GM13976 (cell line): ENCODE measurements around the gene HPRT1.
A peak's percentile ranks its signal among the peaks of the same experiment; 100 is the strongest.

ENCODE experiments used
- DNase-seq: peaks from one replicate; pipeline ENCODE4 v3.0.0; 2012; ENCODE audit warnings: low spot score
- CTCF ChIP-seq: IDR thresholded peaks from 2 replicates; pipeline ENCODE4 v1.5.1; 2012; ENCODE audit warnings: borderline replicate concordance, mild to moderate bottlenecking; ENCODE audit not compliant: insufficient read depth; ENCODE audit errors: extremely low read depth, missing control alignments, control extremely low read depth
- in situ Hi-C: fragments of 300-500 bp; cut with MboI; formaldehyde crosslinking; loops from one replicate; pipeline ENCODE4 v1.12.0; 2022; ENCODE audit warnings: low sequenced_read_pairs, mixed read lengths, inconsistent platforms; ENCODE audit not compliant: unreplicated experiment

The HPRT1 gene, protein sequence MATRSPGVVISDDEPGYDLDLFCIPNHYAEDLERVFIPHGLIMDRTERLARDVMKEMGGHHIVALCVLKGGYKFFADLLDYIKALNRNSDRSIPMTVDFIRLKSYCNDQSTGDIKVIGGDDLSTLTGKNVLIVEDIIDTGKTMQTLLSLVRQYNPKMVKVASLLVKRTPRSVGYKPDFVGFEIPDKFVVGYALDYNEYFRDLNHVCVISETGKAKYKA

DNA sequence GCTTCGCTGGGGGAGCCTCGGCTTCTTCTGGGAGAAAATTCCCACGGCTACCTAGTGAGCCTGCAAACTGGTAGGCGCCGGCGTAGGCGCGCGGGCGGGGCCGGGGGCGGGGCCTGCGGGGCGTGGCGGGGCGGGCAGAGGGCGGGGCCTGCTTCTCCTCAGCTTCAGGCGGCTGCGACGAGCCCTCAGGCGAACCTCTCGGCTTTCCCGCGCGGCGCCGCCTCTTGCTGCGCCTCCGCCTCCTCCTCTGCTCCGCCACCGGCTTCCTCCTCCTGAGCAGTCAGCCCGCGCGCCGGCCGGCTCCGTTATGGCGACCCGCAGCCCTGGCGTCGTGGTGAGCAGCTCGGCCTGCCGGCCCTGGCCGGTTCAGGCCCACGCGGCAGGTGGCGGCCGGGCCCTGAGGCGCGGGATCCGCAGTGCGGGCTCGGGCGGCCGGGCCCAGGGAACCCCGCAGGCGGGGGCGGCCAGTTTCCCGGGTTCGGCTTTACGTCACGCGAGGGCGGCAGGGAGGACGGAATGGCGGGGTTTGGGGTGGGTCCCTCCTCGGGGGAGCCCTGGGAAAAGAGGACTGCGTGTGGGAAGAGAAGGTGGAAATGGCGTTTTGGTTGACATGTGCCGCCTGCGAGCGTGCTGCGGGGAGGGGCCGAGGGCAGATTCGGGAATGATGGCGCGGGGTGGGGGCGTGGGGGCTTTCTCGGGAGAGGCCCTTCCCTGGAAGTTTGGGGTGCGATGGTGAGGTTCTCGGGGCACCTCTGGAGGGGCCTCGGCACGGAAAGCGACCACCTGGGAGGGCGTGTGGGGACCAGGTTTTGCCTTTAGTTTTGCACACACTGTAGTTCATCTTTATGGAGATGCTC is at the start of gene HPRT1:
Gene HPRT1, plus strand, starts transcription at position 161 of the 857 bp plus-strand sequence. Its CDS starts 147 bp downstream, at position 308.
- TF ChIP-seq CTCF = no peak
- peak; percentile 85 for DNase-seq
- in situ Hi-C loops = no loop called here

DNA sequence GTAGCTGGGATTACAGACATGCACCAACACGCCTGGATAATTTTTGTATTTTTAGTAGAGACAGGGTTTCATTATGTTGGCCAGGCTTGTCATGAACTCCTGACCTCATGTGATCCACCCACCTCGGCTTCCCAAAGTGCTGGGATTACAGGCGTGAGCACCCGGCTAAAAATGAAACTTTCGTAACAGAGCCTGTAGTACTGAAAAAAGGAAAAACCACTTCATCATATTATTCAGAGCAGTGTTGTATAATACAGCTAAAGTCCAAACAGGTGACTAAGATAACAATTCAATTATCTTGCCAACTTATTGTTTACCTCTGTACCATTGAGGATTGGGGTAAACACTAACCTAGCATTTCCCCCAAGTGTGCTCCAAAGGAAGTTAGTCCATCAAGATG is 43.9 kb upstream of the HPRT1 start:
- no peak for DNase-seq
- in situ Hi-C loops = no loop called here

GRCh38 chrX:134418317-134419113 is 41.5 kb upstream of the HPRT1 start:
- in situ Hi-C loops = no loop called here
- no peak for TF ChIP-seq CTCF
- DNase-seq = no peak

More for the DNA sequence above, 43.9 kb upstream of the HPRT1 start:
- no peak for TF ChIP-seq CTCF

GRCh38 chrX:134419784-134420183 is 40.2 kb upstream of the HPRT1 start:
- DNase-seq = no peak
- in situ Hi-C loops = no loop called here
- TF ChIP-seq CTCF = no peak

GRCh38 chrX:134423606-134424005 is 36.4 kb upstream of the HPRT1 start:
- in situ Hi-C loops = no loop called here
- DNase-seq = no peak
- TF ChIP-seq CTCF = no peak

DNA sequence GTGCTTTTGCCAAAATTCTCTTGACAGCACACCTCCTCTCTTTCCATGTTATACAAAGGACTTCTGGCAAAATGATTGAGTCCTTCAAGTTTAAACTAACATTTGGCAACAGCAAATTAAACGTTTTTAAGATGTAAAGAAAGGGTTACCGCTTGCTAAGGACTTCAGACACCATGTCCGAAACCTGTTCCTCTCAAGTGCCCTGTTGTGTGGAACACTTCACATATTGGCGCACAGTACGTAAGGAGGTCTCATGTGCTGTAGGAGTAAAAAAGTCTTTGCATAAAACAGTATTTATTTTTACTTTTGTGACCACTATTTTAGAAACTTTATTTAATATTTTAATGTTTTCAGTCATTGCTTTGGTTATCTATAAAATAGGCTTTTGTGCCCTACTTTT is 33.7 kb upstream of the HPRT1 start:
- TF ChIP-seq CTCF = no peak
- in situ Hi-C loops = no loop called here
- no peak for DNase-seq
